K562 (cell line): Measurements from ENCODE around the gene SRP54. TPM values are rescaled to one million over a fixed set of nuclear protein-coding genes. Genes with fewer than 3 reads are reported as not detected.

Source experiments
- ATAC-seq: fragments of 200-7000 bp; cut with Tn5 transposase; 3 replicates; pipeline ENCODE4 v1.9.1; 2020; ENCODE audit warnings: moderate library complexity
- BruUV-seq: library from RNA; stranded (reverse); fragments of 400-500 nt; replicated peaks from 2 replicates; lab custom pipeline; 2021; lab: Mats Ljungman, UMichigan
- CTCF ChIA-PET: fragments of 300-600 bp; formaldehyde crosslinking; extraction: SDS; loops from one replicate; lab custom pipeline; 2021; ENCODE audit warnings: low intra/inter-chr PET ratio; lab: Yijun Ruan, JAX
- POLR2A ChIA-PET: fragments of 300-600, 350-650 bp; sonication (Branson Sonifier 250); formaldehyde crosslinking; extraction: SDS; loops from one replicate; lab custom pipeline; 2021; ENCODE audit warnings: antibody characterized with exemption, inconsistent platforms; lab: Yijun Ruan, JAX
- DNase-seq, 4 experiments: peaks; one replicate each; pipeline versions ENCODE4 v3.0.0 to v3.0.0-alpha.2; 2011 to 2018; ENCODE audit warnings: low spot score in 3 of 4, mixed read lengths in 3 of 4; ENCODE audit errors: extremely low read depth in 1 of 4
- FAIRE-seq: peaks from 2 replicates; lab custom pipeline; 2011; peaks lifted over from hg19 to GRCh38; lab: Jason Lieb, UNC
- H2AFZ ChIP-seq: 2 replicates; pipeline ENCODE4 v1.6.0; 2011; ENCODE audit warnings: low read depth, low read length, control low read depth, inconsistent platforms
- H3K27ac ChIP-seq: fragments of 200-600 bp; 3 replicates; pipeline ENCODE4 v1.8.0; 2011; ENCODE audit warnings: low read depth, mild to moderate bottlenecking, control low read depth, inconsistent platforms, low read length, moderate library complexity, mixed read lengths; ENCODE audit errors: extremely low read depth
- H3K27me3 ChIP-seq, 2 experiments: fragments of 300-600 bp in 1 of 2; 2 replicates in 1 of 2; 3 replicates in 1 of 2; pipeline versions ENCODE4 v1.6.0 to v1.8.0; 2011; ENCODE audit warnings: inconsistent platforms in 2 of 2, low read length in 2 of 2, mild to moderate bottlenecking in 1 of 2, mixed read lengths in 1 of 2, moderate library complexity in 1 of 2; ENCODE audit not compliant: control insufficient read depth in 2 of 2, insufficient read depth in 2 of 2
- H3K36me3 ChIP-seq: fragments of 300-600 bp; 3 replicates; pipeline ENCODE4 v1.8.0; 2011; ENCODE audit warnings: mild to moderate bottlenecking, low read length, inconsistent platforms; ENCODE audit not compliant: control insufficient read depth, insufficient read depth
- H3K4me1 ChIP-seq, 2 experiments: fragments of 200-600 bp in 1 of 2; replicated peaks in 1 of 2; 2 replicates in 1 of 2; 3 replicates in 1 of 2; pipeline versions ENCODE4 v1.5.1 to v1.8.0; 2011; ENCODE audit warnings: inconsistent platforms in 2 of 2, low read length in 2 of 2, mild to moderate bottlenecking in 1 of 2, mixed read lengths in 1 of 2, moderate library complexity in 1 of 2; ENCODE audit not compliant: control insufficient read depth in 2 of 2, insufficient read depth in 2 of 2
- H3K4me2 ChIP-seq: 2 replicates; pipeline ENCODE4 v1.6.1; 2011; ENCODE audit warnings: low read length, control low read depth, inconsistent platforms, mixed read lengths; ENCODE audit not compliant: insufficient read depth
- H3K4me3 ChIP-seq: fragments of 200-600 bp; sonication (generic), shearing (Covaris generic); 2 replicates; pipeline ENCODE4 v1.5.1; 2016; ENCODE audit warnings: control low read depth, inconsistent platforms
- H3K79me2 ChIP-seq: fragments of 200-600 bp; 3 replicates; pipeline ENCODE4 v1.8.0; 2011; ENCODE audit warnings: low read length, inconsistent platforms; ENCODE audit not compliant: control insufficient read depth, insufficient read depth
- H3K9ac ChIP-seq, 2 experiments: 2 replicates each; pipeline versions ENCODE4 v1.6.0 to v1.6.1; 2011; ENCODE audit warnings: low read depth in 2 of 2, low read length in 2 of 2, control low read depth in 1 of 2, inconsistent platforms in 1 of 2, mild to moderate bottlenecking in 1 of 2, mixed read lengths in 1 of 2; ENCODE audit not compliant: insufficient read depth in 1 of 2
- H3K9me1 ChIP-seq: one replicate; pipeline ENCODE4 v1.6.0; 2011; ENCODE audit warnings: inconsistent platforms, mild to moderate bottlenecking, low read length, moderate library complexity; ENCODE audit not compliant: control insufficient read depth, insufficient read depth
- H3K9me3 ChIP-seq: replicated peaks from 2 replicates; pipeline ENCODE4 v1.5.1; 2011; ENCODE audit warnings: low read depth, low read length, inconsistent platforms; ENCODE audit not compliant: control insufficient read depth, insufficient read depth
- H4K20me1 ChIP-seq: replicated peaks from 2 replicates; pipeline ENCODE4 v1.6.1; 2011; ENCODE audit warnings: low read length, inconsistent platforms, mixed read lengths; ENCODE audit not compliant: control insufficient read depth, insufficient read depth
- ATF4 ChIP-seq: fragments of 450-650 bp; formaldehyde crosslinking; IDR thresholded peaks from 2 replicates; pipeline ENCODE4 v1.4.0; 2022; ENCODE audit warnings: mild to moderate bottlenecking, moderate library complexity
- CCNT2 ChIP-seq: IDR thresholded peaks from 2 replicates; pipeline ENCODE4 v1.6.1; 2011; ENCODE audit warnings: borderline replicate concordance, low read depth, mild to moderate bottlenecking, moderate library complexity, mixed read lengths, low read length; ENCODE audit not compliant: insufficient read length; ENCODE audit errors: extremely low read depth
- ESRRA ChIP-seq: fragments of 450-650 bp; IDR thresholded peaks from 2 replicates; pipeline ENCODE4 v1.6.1; 2014; ENCODE audit warnings: low read depth, mild to moderate bottlenecking, moderate library complexity, borderline replicate concordance
- HNRNPLL ChIP-seq: fragments of 200-400 bp; formaldehyde crosslinking; IDR thresholded peaks from 2 replicates; pipeline ENCODE4 v1.6.1; 2017; ENCODE audit warnings: low read length, low read depth, mild to moderate bottlenecking; ENCODE audit not compliant: poor library complexity, severe bottlenecking
- IRF1 ChIP-seq: sonication (generic); formaldehyde crosslinking; IDR thresholded peaks from 2 replicates; pipeline ENCODE4 v1.8.0; 2022; ENCODE audit warnings: missing genetic modification reagents, mild to moderate bottlenecking, borderline replicate concordance
- MTA2 ChIP-seq: fragments of 450-650 bp; IDR thresholded peaks from 2 replicates; pipeline ENCODE4 v1.6.1; 2016; ENCODE audit warnings: low read depth
- MYC ChIP-seq, 2 experiments: fragments of 250-450 bp in 1 of 2; sonication (Bioruptor Pico) in 1 of 2; IDR thresholded peaks; 2 replicates each; pipeline versions ENCODE4 v1.5.1 to v1.6.1; 2012 to 2021; ENCODE audit warnings: low read depth in 2 of 2, borderline replicate concordance in 1 of 2, improper control_type of control experiment in 1 of 2, low read length in 1 of 2, mild to moderate bottlenecking in 1 of 2, moderate library complexity in 1 of 2
- PRPF4 ChIP-seq: fragments of 200-400 bp; formaldehyde crosslinking; IDR thresholded peaks from one replicate; pipeline ENCODE4 v1.6.1; 2017; ENCODE audit warnings: low read length, low read depth, mild to moderate bottlenecking; ENCODE audit not compliant: insufficient read depth, poor library complexity, severe bottlenecking
- RCOR1 ChIP-seq, 2 experiments: IDR thresholded peaks; 2 replicates each; pipeline ENCODE4 v1.6.1; 2012; ENCODE audit warnings: low read depth in 2 of 2, low read length in 2 of 2, borderline replicate concordance in 1 of 2, improper control_type of control experiment in 1 of 2
- SIN3B ChIP-seq: fragments of 450-650 bp; IDR thresholded peaks from 2 replicates; pipeline ENCODE4 v1.6.1; 2017; ENCODE audit warnings: low read depth, mild to moderate bottlenecking, moderate library complexity
- ZNF41 ChIP-seq: fragments of 250-450 bp; sonication (Bioruptor Pico); conservative IDR thresholded peaks from 2 replicates; pipeline ENCODE4 v1.4.0; 2020; ENCODE audit warnings: mild to moderate bottlenecking
- ZNF830 ChIP-seq: fragments of 250-450 bp; sonication (Bioruptor Pico); IDR thresholded peaks from 2 replicates; pipeline ENCODE4 v1.5.0; 2021; ENCODE audit warnings: mild to moderate bottlenecking
- WGBS: fragments of 100-300 bp; shearing (Covaris generic); methylation state at CpG from one replicate; pipeline ENCODE4 v1.1.6; 2016; ENCODE audit warnings: low coverage, mixed read lengths; ENCODE audit not compliant: insufficient coverage; ENCODE audit errors: missing lambda C conversion rate; 5-methylcytosine and 5-hydroxymethylcytosine counted together
- in situ Hi-C: fragments of 300-500 bp; cut with MboI; formaldehyde crosslinking; loops from 4 replicates; pipeline ENCODE4 v1.15.0; 2018; ENCODE audit warnings: inconsistent platforms, mixed read lengths
- intact Hi-C: fragments of 100-400 bp; cut with micrococcal nuclease; formaldehyde crosslinking; loops from 2 replicates; pipeline ENCODE4 v1.14.2; 2022
- polyA plus RNA-seq, 8 experiments: library from polyadenylated mRNA; depleted of rRNA in 4 of 8; stranded (reverse) in 5 of 8; unstranded in 3 of 8; fragments of >200 nt; fragmentation: Nextera tagmentation in 2 of 8; fragmentation: Illumina TruSeq in 1 of 8; extraction: Ambion mirVana in 2 of 8; extraction: Trizol in 1 of 8; gene quantifications; 2 replicates each; pipeline versions ENCODE4 v1.2.1 to v1.2.3, GENCODE V29; 2011 to 2014; ENCODE audit warnings: inconsistent platforms in 1 of 8, missing spikeins in 1 of 8
- total RNA-seq, 7 experiments: library from RNA; depleted of rRNA in 6 of 7; stranded (reverse); fragments of >200 nt in 6 of 7; fragmentation: Illumina TruSeq in 2 of 7; extraction: Trizol in 2 of 7; gene quantifications; 2 replicates each; pipeline versions ENCODE4 v1.2.1 to v1.2.3, GENCODE V29; 2011 to 2021; ENCODE audit warnings: low replicate concordance in 1 of 7
- TF ChIP-seq, protein P1 (sequence below): sonication (generic); formaldehyde crosslinking; IDR thresholded peaks from 2 replicates; pipeline ENCODE4 v1.8.0; 2022; ENCODE audit warnings: mild to moderate bottlenecking, missing genetic modification reagents
- TF ChIP-seq, protein P2 (sequence below): sonication (generic); formaldehyde crosslinking; IDR thresholded peaks from 2 replicates; pipeline ENCODE4 v1.8.1; 2023; ENCODE audit warnings: mild to moderate bottlenecking, missing genetic modification reagents, moderate library complexity

Gene SRP54
- total and polyA plus RNA-seq, 9 of the 15 experiments (the other 6 are each of a cell fraction or from before 2014, with no cell fraction given), result 28.6 to 69.8 (median 51.7) TPM

GRCh38 chr14:34944744-34945143 is 38.0 kb upstream of the SRP54 start:
- Histone ChIP-seq H3K4me2 (no peak overlapping the region), H3K9me3 (no peaks in the 10 kb centered on the region)
- no peak for DNase-seq
- TF ChIP-seq, protein P1, sequence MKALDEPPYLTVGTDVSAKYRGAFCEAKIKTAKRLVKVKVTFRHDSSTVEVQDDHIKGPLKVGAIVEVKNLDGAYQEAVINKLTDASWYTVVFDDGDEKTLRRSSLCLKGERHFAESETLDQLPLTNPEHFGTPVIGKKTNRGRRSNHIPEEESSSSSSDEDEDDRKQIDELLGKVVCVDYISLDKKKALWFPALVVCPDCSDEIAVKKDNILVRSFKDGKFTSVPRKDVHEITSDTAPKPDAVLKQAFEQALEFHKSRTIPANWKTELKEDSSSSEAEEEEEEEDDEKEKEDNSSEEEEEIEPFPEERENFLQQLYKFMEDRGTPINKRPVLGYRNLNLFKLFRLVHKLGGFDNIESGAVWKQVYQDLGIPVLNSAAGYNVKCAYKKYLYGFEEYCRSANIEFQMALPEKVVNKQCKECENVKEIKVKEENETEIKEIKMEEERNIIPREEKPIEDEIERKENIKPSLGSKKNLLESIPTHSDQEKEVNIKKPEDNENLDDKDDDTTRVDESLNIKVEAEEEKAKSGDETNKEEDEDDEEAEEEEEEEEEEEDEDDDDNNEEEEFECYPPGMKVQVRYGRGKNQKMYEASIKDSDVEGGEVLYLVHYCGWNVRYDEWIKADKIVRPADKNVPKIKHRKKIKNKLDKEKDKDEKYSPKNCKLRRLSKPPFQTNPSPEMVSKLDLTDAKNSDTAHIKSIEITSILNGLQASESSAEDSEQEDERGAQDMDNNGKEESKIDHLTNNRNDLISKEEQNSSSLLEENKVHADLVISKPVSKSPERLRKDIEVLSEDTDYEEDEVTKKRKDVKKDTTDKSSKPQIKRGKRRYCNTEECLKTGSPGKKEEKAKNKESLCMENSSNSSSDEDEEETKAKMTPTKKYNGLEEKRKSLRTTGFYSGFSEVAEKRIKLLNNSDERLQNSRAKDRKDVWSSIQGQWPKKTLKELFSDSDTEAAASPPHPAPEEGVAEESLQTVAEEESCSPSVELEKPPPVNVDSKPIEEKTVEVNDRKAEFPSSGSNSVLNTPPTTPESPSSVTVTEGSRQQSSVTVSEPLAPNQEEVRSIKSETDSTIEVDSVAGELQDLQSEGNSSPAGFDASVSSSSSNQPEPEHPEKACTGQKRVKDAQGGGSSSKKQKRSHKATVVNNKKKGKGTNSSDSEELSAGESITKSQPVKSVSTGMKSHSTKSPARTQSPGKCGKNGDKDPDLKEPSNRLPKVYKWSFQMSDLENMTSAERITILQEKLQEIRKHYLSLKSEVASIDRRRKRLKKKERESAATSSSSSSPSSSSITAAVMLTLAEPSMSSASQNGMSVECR (CRISPR knock-in tag), result no peak
- TF ChIP-seq MTA2, result no peak
- TF ChIP-seq RCOR1 (IDR thresholded peaks at IDR 0.05; ENCODE audit: borderline replicate concordance in 1 of 2, low read depth in 2 of 2, low read length in 2 of 2), result no peak
- TF ChIP-seq, protein P2, sequence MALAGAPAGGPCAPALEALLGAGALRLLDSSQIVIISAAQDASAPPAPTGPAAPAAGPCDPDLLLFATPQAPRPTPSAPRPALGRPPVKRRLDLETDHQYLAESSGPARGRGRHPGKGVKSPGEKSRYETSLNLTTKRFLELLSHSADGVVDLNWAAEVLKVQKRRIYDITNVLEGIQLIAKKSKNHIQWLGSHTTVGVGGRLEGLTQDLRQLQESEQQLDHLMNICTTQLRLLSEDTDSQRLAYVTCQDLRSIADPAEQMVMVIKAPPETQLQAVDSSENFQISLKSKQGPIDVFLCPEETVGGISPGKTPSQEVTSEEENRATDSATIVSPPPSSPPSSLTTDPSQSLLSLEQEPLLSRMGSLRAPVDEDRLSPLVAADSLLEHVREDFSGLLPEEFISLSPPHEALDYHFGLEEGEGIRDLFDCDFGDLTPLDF, result no peak
- TF ChIP-seq ZNF830 (CRISPR knock-in tag), result no peak
- no peak for TF ChIP-seq ESRRA
- TF ChIP-seq HNRNPLL, result no peak
- TF ChIP-seq MYC (IDR thresholded peaks at IDR 0.05; ENCODE audit: low read depth, low read length), result no peak
- TF ChIP-seq MYC (CRISPR knock-in tag; IDR thresholded peaks at IDR 0.05; ENCODE audit: borderline replicate concordance, low read depth), result no peak
- no peak for TF ChIP-seq IRF1 (CRISPR knock-in tag)
- no peak for TF ChIP-seq SIN3B
- TF ChIP-seq ZNF41 (CRISPR knock-in tag), result no peak
- no peak for TF ChIP-seq PRPF4
- no peak for TF ChIP-seq ATF4 (CRISPR knock-in tag)
- no peak for TF ChIP-seq CCNT2
- TF ChIP-seq, all 486 proteins: peak for 0
- H3K27me3 ChIP-seq, result no peaks in the 10 kb centered on the region
- CTCF ChIA-PET, result no interaction called here
- H3K9ac ChIP-seq, result no peak overlapping the region
- FAIRE-seq (no peak), ATAC-seq (no peak)
- no peak overlapping the region for H3K27ac ChIP-seq
- BruUV-seq, result no TSS peak
- POLR2A ChIA-PET, result no interaction called here
- no peaks in the 10 kb centered on the region for H3K4me1 ChIP-seq
- no peak overlapping the region for H3K4me3 ChIP-seq
- WGBS, result 50% methylated on average over 7 of the region's 7 CpGs
- no peaks in the 10 kb centered on the region for H4K20me1 ChIP-seq
- H3K36me3 ChIP-seq, result no peaks in the 10 kb centered on the region
- H3K79me2 ChIP-seq, result no peaks in the 10 kb centered on the region
- no peak overlapping the region for H2AFZ ChIP-seq
- H3K9me1 ChIP-seq, result no peaks in the 10 kb centered on the region
- intact Hi-C loops, result no loop called here
- in situ Hi-C loops, result no loop called here
